ENCODE data around the gene LGALS9.

- TF ChIP-seq CTCF (IDR thresholded peaks at IDR 0.05; ENCODE audit: low read length), result no peak
- TF ChIP-seq EZH2 (IDR thresholded peaks at IDR 0.05; ENCODE audit: borderline replicate concordance, low read length), result no peak
Measured at GRCh38 chr17:27620721-27621120, 10.3 kb upstream of the LGALS9 start.
